ENCODE data around the gene TAS2R46.
A peak's percentile ranks its signal among the peaks of the same experiment; 100 is the strongest.
"Not testable (repeated sequence)": the region's sequence is repeated elsewhere in the genome, so short reads cannot be mapped to it uniquely, and the experiment has no call there.

Gene TAS2R46

DNA sequence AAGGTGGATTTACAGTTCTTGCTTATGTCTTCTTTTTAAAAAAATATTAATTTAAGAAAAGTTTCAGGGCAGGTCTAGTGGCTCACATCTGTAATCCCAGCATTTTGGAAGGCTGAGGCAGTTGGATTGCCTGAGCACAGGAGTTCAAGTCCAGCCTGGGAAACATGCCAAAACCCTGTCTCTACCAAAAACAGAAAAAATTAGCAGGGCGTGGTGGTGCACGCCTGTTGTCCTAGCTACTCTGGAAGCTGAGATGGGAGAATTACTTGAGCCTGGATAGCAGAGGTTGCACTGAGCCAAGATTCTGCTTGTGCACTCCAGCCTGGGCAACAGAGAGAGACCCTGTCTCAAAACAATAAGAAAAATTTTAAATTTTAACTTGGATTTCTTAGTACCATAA is 5.4 kb upstream of the TAS2R46 start:
- H3K4me3 ChIP-seq (replicated peaks; ENCODE audit: low read depth, low read length) = no peak overlapping the region
- DNase-seq (ENCODE audit: low read depth) = peak; percentile 27
- TF ChIP-seq, protein P1, sequence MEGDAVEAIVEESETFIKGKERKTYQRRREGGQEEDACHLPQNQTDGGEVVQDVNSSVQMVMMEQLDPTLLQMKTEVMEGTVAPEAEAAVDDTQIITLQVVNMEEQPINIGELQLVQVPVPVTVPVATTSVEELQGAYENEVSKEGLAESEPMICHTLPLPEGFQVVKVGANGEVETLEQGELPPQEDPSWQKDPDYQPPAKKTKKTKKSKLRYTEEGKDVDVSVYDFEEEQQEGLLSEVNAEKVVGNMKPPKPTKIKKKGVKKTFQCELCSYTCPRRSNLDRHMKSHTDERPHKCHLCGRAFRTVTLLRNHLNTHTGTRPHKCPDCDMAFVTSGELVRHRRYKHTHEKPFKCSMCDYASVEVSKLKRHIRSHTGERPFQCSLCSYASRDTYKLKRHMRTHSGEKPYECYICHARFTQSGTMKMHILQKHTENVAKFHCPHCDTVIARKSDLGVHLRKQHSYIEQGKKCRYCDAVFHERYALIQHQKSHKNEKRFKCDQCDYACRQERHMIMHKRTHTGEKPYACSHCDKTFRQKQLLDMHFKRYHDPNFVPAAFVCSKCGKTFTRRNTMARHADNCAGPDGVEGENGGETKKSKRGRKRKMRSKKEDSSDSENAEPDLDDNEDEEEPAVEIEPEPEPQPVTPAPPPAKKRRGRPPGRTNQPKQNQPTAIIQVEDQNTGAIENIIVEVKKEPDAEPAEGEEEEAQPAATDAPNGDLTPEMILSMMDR (IDR thresholded peaks at IDR 0.05; ENCODE audit: low read length, missing control alignments) = no peak

DNA sequence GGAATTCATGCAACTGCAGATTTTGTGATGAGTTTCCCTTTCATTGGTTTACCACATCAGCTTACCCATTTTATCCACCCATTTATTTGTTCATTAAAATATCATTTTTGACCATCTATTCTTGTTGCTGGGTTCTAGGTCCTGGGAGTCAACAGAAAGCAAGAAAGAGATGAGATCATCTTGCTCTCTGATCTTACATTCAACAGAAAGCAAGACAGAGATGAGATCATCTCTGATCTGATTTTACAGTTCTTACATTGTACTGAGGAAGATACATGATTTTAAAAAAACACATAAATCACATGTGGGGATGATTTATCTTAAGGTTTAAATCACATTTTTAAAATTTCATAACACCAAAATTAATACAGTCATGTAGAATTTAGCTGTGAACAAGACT is 2.3 kb downstream of the TAS2R46 start:
- TF ChIP-seq, protein P1 (IDR thresholded peaks at IDR 0.05; ENCODE audit: low read length, missing control alignments) = no peak
- no peak overlapping the region for H3K4me3 ChIP-seq (replicated peaks; ENCODE audit: low read depth, low read length)
- DNase-seq (ENCODE audit: low read depth) = peak; percentile 14

DNA sequence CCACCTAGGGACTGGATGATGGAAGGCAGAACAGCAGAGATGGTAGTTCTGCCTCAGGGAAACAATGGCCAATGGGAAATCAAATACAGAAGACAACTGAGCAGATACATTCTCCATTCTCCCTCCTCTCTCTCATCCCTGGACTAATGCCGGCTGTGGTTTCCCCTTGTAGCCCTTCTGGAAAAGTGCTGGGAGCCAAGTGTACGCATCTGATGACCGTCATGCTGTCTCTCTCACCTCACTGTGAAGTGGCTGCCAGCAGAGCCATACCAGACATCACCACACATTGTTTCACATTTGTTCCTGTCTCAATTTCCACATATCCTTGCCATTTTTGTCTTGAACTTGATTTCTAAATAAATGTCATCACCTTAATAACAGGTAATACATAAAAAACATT is 3.1 kb downstream of the TAS2R46 start:
- DNase-seq (ENCODE audit: low read depth) = no peak
- no peak overlapping the region for H3K4me3 ChIP-seq (replicated peaks; ENCODE audit: low read depth, low read length)
- TF ChIP-seq, protein P1 (IDR thresholded peaks at IDR 0.05; ENCODE audit: low read length, missing control alignments) = no peak

DNA sequence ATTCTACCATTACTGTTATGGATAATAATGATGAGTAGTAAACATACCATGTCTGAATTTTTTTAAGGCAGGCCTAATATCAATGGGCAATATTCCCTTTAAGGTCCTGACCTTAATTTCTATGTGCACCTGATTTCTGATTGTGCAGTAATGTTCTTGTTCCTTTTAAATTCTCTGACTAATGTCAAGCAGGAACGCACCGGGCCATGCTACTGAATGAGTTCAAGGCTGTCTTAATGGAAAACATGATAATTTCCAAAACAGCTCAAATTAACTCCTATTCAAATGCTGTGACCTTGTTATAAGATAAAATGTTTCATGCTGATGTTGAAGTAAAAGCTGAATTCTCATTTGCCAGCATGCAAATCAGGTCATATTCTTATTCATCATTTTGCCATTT is 6.8 kb downstream of the TAS2R46 start:
- TF ChIP-seq, protein P1 (IDR thresholded peaks at IDR 0.05; ENCODE audit: low read length, missing control alignments) = no peak
- no peak overlapping the region for H3K4me3 ChIP-seq (replicated peaks; ENCODE audit: low read depth, low read length)
- DNase-seq (ENCODE audit: low read depth) = no peak

GRCh38 chr12:11049806-11050531 is 12.1 kb downstream of the TAS2R46 start:
- not testable (repeated sequence) for DNase-seq (ENCODE audit: low read depth); H3K4me3 ChIP-seq (replicated peaks; ENCODE audit: low read depth, low read length)

- DNase-seq (ENCODE audit: low read depth) = peak; percentile 5
- H3K4me3 ChIP-seq (replicated peaks; ENCODE audit: low read depth, low read length) = not testable (repeated sequence)
Observed at GRCh38 chr12:11041366-11041765, 20.7 kb downstream of the TAS2R46 start.

DNA sequence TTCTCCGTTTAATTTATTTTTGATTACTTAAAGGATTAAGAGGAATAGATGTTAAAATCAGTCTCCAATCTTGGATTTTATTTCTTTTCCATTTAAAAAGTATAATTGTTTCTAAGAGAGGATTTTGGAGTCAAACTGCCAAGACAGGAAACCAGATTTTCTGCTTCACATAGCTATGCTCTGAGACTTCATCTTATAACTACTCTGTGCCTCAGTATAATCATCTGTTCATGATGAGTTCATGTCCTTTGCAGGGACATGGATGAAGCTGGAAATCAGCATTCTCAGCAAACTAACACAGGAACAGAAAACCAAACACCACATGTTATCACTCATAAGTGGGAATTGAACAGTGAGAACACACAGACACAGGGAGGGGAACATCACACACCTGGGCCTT is 21.9 kb downstream of the TAS2R46 start:
- H3K4me3 ChIP-seq (replicated peaks; ENCODE audit: low read depth, low read length) = no peak overlapping the region
- no peak for DNase-seq (ENCODE audit: low read depth)
- TF ChIP-seq, protein P1 (IDR thresholded peaks at IDR 0.05; ENCODE audit: low read length, missing control alignments) = no peak

GRCh38 chr12:11039171-11039570 is 22.9 kb downstream of the TAS2R46 start:
- no peak for DNase-seq (ENCODE audit: low read depth)
- TF ChIP-seq, protein P1 (IDR thresholded peaks at IDR 0.05; ENCODE audit: low read length, missing control alignments) = no peak
- no peak overlapping the region for H3K4me3 ChIP-seq (replicated peaks; ENCODE audit: low read depth, low read length)

GRCh38 chr12:11033959-11034358 is 28.1 kb downstream of the TAS2R46 start:
- not testable (repeated sequence) for DNase-seq (ENCODE audit: low read depth); H3K4me3 ChIP-seq (replicated peaks; ENCODE audit: low read depth, low read length)
